Measurements from ENCODE around the gene CLN6. TPM values are rescaled to one million over a fixed set of nuclear protein-coding genes. Genes with fewer than 3 reads are reported as not detected.

Gene CLN6
- total RNA-seq, 1 donor from 2014 or later: 43.0 TPM

- H3K9me3 Mint-ChIP-seq: no peaks in the 10 kb centered on the region
- H3K27me3 Mint-ChIP-seq: no peaks in the 10 kb centered on the region
- H3K27ac Mint-ChIP-seq: no peak overlapping the region
- DNase-seq (ENCODE audit: extremely low spot score, unreplicated experiment): no peak
- H3K36me3 Mint-ChIP-seq: peaks cover 48% of the 10 kb centered on the region
- no peak overlapping the region for H3K4me3 Mint-ChIP-seq
- no peaks in the 10 kb centered on the region for H3K4me1 Mint-ChIP-seq (ENCODE audit: unreplicated experiment)
- no peak for TF ChIP-seq CTCF (conservative IDR thresholded peaks at IDR 0.05)
These were observed 42.0 kb downstream of the CLN6 start for GRCh38 chr15:68187559-68187958.

- Mint-ChIP-seq H3K9me3 (no peaks in the 10 kb centered on the region), H3K4me1 (ENCODE audit: unreplicated experiment) (no peaks in the 10 kb centered on the region), H3K4me3 (no peak overlapping the region), H3K36me3 (peaks cover 41% of the 10 kb centered on the region), H3K27me3 (no peaks in the 10 kb centered on the region), H3K27ac (no peak overlapping the region)
- DNase-seq (ENCODE audit: extremely low spot score, unreplicated experiment): no peak
- no peak for TF ChIP-seq CTCF (conservative IDR thresholded peaks at IDR 0.05)
These were observed 42.7 kb downstream of the CLN6 start for GRCh38 chr15:68186671-68187397.

- Mint-ChIP-seq H3K27ac (peak overlapping the region; percentile 35), H3K36me3 (peaks cover 43% of the 10 kb centered on the region)
These were observed 44.7 kb downstream of the CLN6 start for GRCh38 chr15:68184616-68185480.

GRCh38 chr15:68183616-68184315 is 45.8 kb downstream of the CLN6 start:
- no peaks in the 10 kb centered on the region for H3K4me1 Mint-ChIP-seq (ENCODE audit: unreplicated experiment)
- peaks cover 39% of the 10 kb centered on the region for H3K36me3 Mint-ChIP-seq
- H3K4me3 Mint-ChIP-seq: no peak overlapping the region
- no peaks in the 10 kb centered on the region for H3K9me3 Mint-ChIP-seq
- TF ChIP-seq CTCF (conservative IDR thresholded peaks at IDR 0.05): no peak
- no peak overlapping the region for H3K27ac Mint-ChIP-seq
- no peak for DNase-seq (ENCODE audit: extremely low spot score, unreplicated experiment)
- H3K27me3 Mint-ChIP-seq: no peaks in the 10 kb centered on the region

More at GRCh38 chr15:68184616-68185480, 44.7 kb downstream of the CLN6 start:
- no peak for TF ChIP-seq CTCF (conservative IDR thresholded peaks at IDR 0.05)
- H3K9me3 Mint-ChIP-seq: no peaks in the 10 kb centered on the region
- H3K27me3 Mint-ChIP-seq: no peaks in the 10 kb centered on the region
- no peaks in the 10 kb centered on the region for H3K4me1 Mint-ChIP-seq (ENCODE audit: unreplicated experiment)
- no peak overlapping the region for H3K4me3 Mint-ChIP-seq
- no peak for DNase-seq (ENCODE audit: extremely low spot score, unreplicated experiment)

- Mint-ChIP-seq H3K27me3 (no peaks in the 10 kb centered on the region), H3K27ac (no peak overlapping the region), H3K36me3 (peaks cover 24% of the 10 kb centered on the region), H3K9me3 (no peaks in the 10 kb centered on the region), H3K4me3 (no peak overlapping the region), H3K4me1 (ENCODE audit: unreplicated experiment) (no peaks in the 10 kb centered on the region)
- TF ChIP-seq CTCF (conservative IDR thresholded peaks at IDR 0.05): no peak
- no peak for DNase-seq (ENCODE audit: extremely low spot score, unreplicated experiment)
These were observed 51.8 kb downstream of the CLN6 start for GRCh38 chr15:68177742-68178141.
